Measurements from ENCODE around the gene CDC27.
"Not testable (repeated sequence)": the region's sequence is repeated elsewhere in the genome, so short reads cannot be mapped to it uniquely, and the experiment has no call there.

DNA sequence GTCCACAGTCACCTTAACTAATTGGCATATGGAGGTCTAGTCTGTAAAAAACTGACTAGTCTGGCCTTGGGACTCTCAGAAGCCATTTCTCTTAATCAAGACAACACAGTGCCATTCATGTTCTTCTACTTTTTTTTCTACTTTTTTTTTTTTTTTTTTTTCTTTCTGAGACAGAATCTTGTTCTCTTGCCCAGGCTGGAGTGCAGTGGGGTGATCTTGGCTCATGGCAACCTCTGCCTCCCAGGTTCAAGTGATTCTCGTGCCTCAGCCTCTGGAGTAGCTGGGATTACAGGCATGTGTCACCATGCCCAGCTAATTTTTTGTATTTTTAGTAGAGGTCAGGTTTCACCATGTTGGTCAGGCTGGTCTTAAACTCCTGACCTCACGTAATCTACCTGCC is 65.8 kb downstream of the CDC27 start:
- TF ChIP-seq EZH2 (IDR thresholded peaks at IDR 0.05; ENCODE audit: low read length, missing control alignments) = not testable (repeated sequence)
- TF ChIP-seq, protein P1, sequence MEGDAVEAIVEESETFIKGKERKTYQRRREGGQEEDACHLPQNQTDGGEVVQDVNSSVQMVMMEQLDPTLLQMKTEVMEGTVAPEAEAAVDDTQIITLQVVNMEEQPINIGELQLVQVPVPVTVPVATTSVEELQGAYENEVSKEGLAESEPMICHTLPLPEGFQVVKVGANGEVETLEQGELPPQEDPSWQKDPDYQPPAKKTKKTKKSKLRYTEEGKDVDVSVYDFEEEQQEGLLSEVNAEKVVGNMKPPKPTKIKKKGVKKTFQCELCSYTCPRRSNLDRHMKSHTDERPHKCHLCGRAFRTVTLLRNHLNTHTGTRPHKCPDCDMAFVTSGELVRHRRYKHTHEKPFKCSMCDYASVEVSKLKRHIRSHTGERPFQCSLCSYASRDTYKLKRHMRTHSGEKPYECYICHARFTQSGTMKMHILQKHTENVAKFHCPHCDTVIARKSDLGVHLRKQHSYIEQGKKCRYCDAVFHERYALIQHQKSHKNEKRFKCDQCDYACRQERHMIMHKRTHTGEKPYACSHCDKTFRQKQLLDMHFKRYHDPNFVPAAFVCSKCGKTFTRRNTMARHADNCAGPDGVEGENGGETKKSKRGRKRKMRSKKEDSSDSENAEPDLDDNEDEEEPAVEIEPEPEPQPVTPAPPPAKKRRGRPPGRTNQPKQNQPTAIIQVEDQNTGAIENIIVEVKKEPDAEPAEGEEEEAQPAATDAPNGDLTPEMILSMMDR (conservative IDR thresholded peaks at IDR 0.05 in 1 of 2, IDR thresholded peaks at IDR 0.05 in 1 of 2; ENCODE audit: low read depth in 1 of 2, low read length in 2 of 2) = not testable (repeated sequence)
